Retinal pigment epithelial cell (primary cell): ENCODE measurements around the gene DYNC2I2.
A peak's percentile ranks its signal among the peaks of the same experiment; 100 is the strongest.
"Not testable (repeated sequence)": the region's sequence is repeated elsewhere in the genome, so short reads cannot be mapped to it uniquely, and the experiment has no call there.

Source experiments
- DNase-seq: peaks from one replicate; pipeline ENCODE4 v3.0.0-alpha.2; 2010; ENCODE audit warnings: low read depth
- H3K4me3 ChIP-seq: 2 replicates; pipeline ENCODE4 v1.5.1; 2011; ENCODE audit warnings: mild to moderate bottlenecking, low read length, control low read depth, moderate library complexity
- CTCF ChIP-seq: conservative IDR thresholded peaks from 2 replicates; pipeline ENCODE4 v1.5.1; 2011; ENCODE audit warnings: low read depth, low read length, control low read depth, inconsistent platforms

Gene DYNC2I2

DNA sequence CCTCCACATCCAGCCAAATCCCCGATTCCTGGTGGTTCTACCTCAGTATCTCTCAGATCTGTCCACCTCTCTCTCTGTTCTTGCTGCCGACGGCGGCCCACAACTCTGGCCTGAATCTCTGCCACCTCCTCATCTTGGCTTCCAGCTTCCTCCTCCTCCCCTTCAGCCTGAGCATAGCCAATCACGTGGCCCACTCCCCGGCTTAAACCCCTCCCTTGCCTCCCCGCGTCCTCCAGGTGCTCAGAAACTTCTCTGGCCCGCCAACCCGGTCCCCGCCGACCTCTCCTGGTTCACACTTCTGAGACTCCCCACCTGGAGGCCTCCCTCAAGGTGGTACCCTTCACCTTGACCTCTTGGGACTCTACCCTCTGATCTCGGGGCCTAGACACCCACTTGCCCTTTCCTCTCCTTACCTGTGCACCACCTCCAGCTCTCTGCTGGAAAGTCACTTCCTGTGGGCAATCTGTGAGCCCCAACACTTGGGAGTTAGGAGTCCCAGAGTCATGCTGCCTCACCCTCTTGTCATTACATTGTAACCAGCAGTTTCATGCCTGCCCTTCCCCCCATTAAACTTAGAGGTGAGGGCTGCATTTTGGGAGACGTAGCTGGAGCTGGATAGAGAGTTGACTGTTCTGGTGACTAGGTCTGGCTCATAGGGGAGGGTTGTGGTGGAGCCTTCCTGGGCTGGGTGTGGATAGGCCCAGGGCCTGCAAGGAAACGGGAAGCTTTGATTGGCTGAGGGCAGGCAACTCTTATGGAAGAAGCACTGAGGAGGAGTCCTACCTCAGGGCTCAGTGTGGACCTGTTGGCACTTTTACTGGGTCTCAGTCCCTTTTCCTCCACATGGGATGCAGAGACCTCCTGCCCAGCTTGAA, 27.9 kb upstream of the DYNC2I2 start:
- peak; percentile 50 for DNase-seq
- TF ChIP-seq CTCF, result no peak
- H3K4me3 ChIP-seq, result peak overlapping the region; percentile 85

DNA sequence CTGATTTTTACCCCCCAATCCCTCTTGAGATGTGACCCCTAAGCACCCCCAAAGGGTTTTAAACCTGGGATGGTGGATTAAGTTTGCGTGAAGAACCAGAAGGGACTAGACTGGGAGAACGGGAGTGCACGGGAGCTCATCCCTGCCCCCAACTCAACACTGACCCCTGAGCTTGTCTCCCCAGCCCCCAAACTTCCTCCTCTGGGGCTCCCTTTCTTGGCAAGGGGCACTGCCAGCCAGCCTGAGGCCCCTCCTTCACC, 27.3 kb upstream of the DYNC2I2 start:
- H3K4me3 ChIP-seq, result peak overlapping the region; percentile 85
- no peak for DNase-seq
- TF ChIP-seq CTCF, result no peak

DNA sequence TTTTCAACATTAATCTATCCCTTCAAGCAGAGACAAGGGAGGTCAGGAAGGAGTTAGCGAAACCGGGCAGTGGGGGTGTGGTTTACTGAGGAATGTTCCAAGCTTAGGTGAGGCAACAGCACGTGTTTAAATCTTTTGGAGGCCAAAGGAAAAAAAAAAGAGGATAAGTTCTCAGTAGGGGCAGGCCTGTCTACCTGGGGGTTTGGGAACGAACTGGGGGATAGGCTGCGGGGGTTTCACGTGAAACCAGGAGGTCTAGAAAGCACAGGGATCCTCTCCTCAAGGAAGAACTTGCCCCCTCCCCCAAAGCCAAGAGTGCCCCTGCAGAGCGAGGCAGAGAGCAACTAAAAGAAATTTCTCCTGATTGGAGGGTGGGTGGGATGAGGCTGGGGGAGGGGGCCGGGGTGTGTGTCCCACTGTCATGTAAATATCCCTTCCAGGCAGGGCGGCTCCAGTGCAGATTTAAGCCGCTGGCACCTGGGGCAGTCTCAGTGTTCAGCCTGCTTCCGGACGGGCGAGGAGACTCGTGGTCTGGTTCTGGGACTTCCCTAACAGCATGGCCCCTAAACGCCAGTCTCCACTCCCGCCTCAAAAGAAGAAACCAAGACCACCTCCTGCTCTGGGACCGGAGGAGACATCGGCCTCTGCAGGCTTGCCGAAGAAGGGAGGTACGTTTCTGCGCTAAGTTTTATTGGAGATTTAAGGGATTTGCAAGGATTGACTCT, 26.9 kb upstream of the DYNC2I2 start:
- DNase-seq, result peak; percentile 79
- no peak for TF ChIP-seq CTCF

GRCh38 chr9:128677794-128678193, 21.1 kb upstream of the DYNC2I2 start:
- no peak for DNase-seq
- H3K4me3 ChIP-seq, result no peak overlapping the region
- TF ChIP-seq CTCF, result no peak

More for the DNA sequence above, 26.9 kb upstream of the DYNC2I2 start:
- H3K4me3 ChIP-seq, result peak overlapping the region; percentile 85

DNA sequence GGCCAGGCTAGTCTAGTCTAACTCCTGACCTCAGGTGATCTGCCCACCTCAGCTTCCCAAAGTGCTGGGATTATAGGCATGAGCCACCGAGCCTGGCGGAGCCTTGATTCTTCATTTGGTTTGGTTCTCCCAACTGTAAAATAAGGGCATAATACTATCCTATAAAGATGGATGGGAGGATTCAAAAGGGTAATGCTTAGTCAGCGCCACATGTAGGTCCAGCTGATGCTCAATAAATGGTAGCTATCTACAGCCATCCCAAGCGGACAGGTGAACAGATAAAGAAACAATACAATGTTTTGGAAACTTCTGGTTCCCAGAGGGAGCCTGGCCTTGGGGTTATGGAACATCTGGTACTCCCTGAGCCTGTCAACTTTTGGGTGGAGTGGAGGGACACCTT, 18.7 kb upstream of the DYNC2I2 start:
- no peak for TF ChIP-seq CTCF
- no peak for DNase-seq
- no peak overlapping the region for H3K4me3 ChIP-seq

DNA sequence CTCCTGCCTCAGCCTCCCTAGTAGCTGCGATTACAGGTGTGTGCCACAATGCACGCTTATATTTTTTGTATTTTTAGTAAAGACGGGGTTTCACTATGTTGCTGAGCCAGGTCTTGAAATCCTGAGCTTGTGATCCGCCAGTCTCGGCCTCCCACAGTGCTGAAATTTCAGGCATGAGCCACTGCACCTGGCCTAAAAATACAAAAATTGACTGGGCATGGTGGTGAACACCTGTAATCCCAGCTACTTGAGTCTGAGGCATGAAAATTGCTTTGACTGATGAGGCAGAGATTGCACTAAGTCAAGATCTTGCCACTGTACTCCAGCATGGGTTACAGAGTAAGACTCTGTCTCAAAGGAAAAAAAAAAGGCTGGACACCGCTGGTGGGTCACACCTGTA, 13.1 kb upstream of the DYNC2I2 start:
- H3K4me3 ChIP-seq, result no peak overlapping the region
- DNase-seq, result no peak
- no peak for TF ChIP-seq CTCF

- not testable (repeated sequence) for DNase-seq, H3K4me3 ChIP-seq
Measured at GRCh38 chr9:128666481-128666941, 9.9 kb upstream of the DYNC2I2 start.
